IMR-90 (cell line): Measurements from ENCODE around the gene SEMA6A. TPM values are rescaled to one million over a fixed set of nuclear protein-coding genes. Genes with fewer than 3 reads are reported as not detected.

Experiments
- ATAC-seq: fragments of 200-7000 bp; cut with Tn5 transposase; 2 replicates; pipeline ENCODE4 v1.9.1; 2020; ENCODE audit warnings: low read depth, mild to moderate bottlenecking, moderate library complexity
- BruUV-seq: library from RNA; stranded (reverse); fragments of 400-500 nt; replicated peaks from 2 replicates; lab custom pipeline; 2021; lab: Mats Ljungman, UMichigan
- CTCF ChIA-PET: fragments of 300-600 bp; formaldehyde crosslinking; extraction: SDS; loops from one replicate; lab custom pipeline; 2021; ENCODE audit warnings: antibody characterized with exemption; lab: Yijun Ruan, JAX
- POLR2A ChIA-PET: fragments of 300-600 bp; sonication (Branson Sonifier 250); formaldehyde crosslinking; loops from one replicate; lab custom pipeline; 2022; ENCODE audit warnings: antibody characterized with exemption; ENCODE audit not compliant: unreplicated experiment; lab: Charles Lee
- DNase-seq: peaks from one replicate; pipeline ENCODE4 v3.0.0; 2013
- H2AFZ ChIP-seq: replicated peaks from 2 replicates; pipeline ENCODE3; 2013; ENCODE audit warnings: low read length, mild to moderate bottlenecking; ENCODE audit not compliant: poor library complexity
- H2AK5ac ChIP-seq: 2 replicates; pipeline ENCODE4 v1.6.1; 2013; ENCODE audit warnings: low read depth, low read length, inconsistent platforms
- H2AK9ac ChIP-seq: replicated peaks from 2 replicates; pipeline ENCODE3; 2013; ENCODE audit warnings: mild to moderate bottlenecking, low read depth, low read length, moderate library complexity; ENCODE audit not compliant: poor library complexity
- H2BK120ac ChIP-seq: 2 replicates; pipeline ENCODE4 v1.6.1; 2013; ENCODE audit warnings: low read depth, low read length, inconsistent platforms
- H2BK15ac ChIP-seq: 3 replicates; pipeline ENCODE4 v1.6.1; 2013; ENCODE audit warnings: low read depth, low read length, inconsistent platforms
- H2BK20ac ChIP-seq: 2 replicates; pipeline ENCODE4 v1.6.1; 2013; ENCODE audit warnings: low read depth, mild to moderate bottlenecking, inconsistent platforms, low read length, moderate library complexity
- H2BK5ac ChIP-seq: 2 replicates; pipeline ENCODE4 v1.6.1; 2013; ENCODE audit warnings: mild to moderate bottlenecking, low read depth, low read length, inconsistent platforms; ENCODE audit not compliant: poor library complexity, severe bottlenecking
- H3K14ac ChIP-seq: replicated peaks from 2 replicates; pipeline ENCODE4 v1.6.1; 2013; ENCODE audit warnings: low read depth, low read length, inconsistent platforms
- H3K18ac ChIP-seq: 2 replicates; pipeline ENCODE4 v1.6.1; 2013; ENCODE audit warnings: low read depth, low read length, control low read depth
- H3K23ac ChIP-seq: 2 replicates; pipeline ENCODE4 v1.6.1; 2013; ENCODE audit warnings: low read depth, low read length, inconsistent platforms
- H3K27ac ChIP-seq: 2 replicates; pipeline ENCODE4 v1.5.1; 2013; ENCODE audit warnings: mild to moderate bottlenecking, control low read depth, low read length; ENCODE audit not compliant: insufficient read depth
- H3K27me3 ChIP-seq: 2 replicates; pipeline ENCODE4 v1.6.1; 2013; ENCODE audit warnings: low read length; ENCODE audit not compliant: control insufficient read depth, insufficient read depth
- H3K36me3 ChIP-seq: 2 replicates; pipeline ENCODE4 v1.6.1; 2013; ENCODE audit warnings: low read length, mixed read lengths; ENCODE audit not compliant: control insufficient read depth, insufficient read depth
- H3K4ac ChIP-seq: 2 replicates; pipeline ENCODE4 v1.6.1; 2013; ENCODE audit warnings: low read depth, low read length, inconsistent platforms
- H3K4me1 ChIP-seq: 2 replicates; pipeline ENCODE4 v1.6.1; 2013; ENCODE audit warnings: low read length, mixed read lengths; ENCODE audit not compliant: control insufficient read depth, insufficient read depth
- H3K4me2 ChIP-seq: 2 replicates; pipeline ENCODE4 v1.6.1; 2013; ENCODE audit warnings: low read depth, mild to moderate bottlenecking, control low read depth, low read length, moderate library complexity
- H3K4me3 ChIP-seq: 2 replicates; pipeline ENCODE4 v1.5.1; 2013; ENCODE audit warnings: low read depth, mild to moderate bottlenecking, control low read depth, low read length, moderate library complexity; ENCODE audit not compliant: insufficient read depth
- H3K56ac ChIP-seq: 2 replicates; pipeline ENCODE4 v1.6.1; 2013; ENCODE audit warnings: low read length, inconsistent platforms; ENCODE audit not compliant: insufficient read depth; ENCODE audit errors: extremely low read depth
- H3K79me1 ChIP-seq, 2 experiments: 2 replicates each; pipeline ENCODE4 v1.6.1; 2013; ENCODE audit warnings: low read length in 2 of 2, inconsistent platforms in 1 of 2, low read depth in 1 of 2
- H3K9ac ChIP-seq: 2 replicates; pipeline ENCODE4 v1.6.1; 2013; ENCODE audit warnings: low read depth, low read length, control low read depth
- H3K9me1 ChIP-seq: 2 replicates; pipeline ENCODE4 v1.6.1; 2013; ENCODE audit warnings: low read length, inconsistent platforms; ENCODE audit not compliant: insufficient read depth
- H3K9me3 ChIP-seq: 2 replicates; pipeline ENCODE4 v1.6.1; 2013; ENCODE audit warnings: low read length; ENCODE audit not compliant: control insufficient read depth, insufficient read depth
- H4K20me1 ChIP-seq: 2 replicates; pipeline ENCODE4 v1.6.1; 2013; ENCODE audit warnings: low read length, inconsistent platforms; ENCODE audit not compliant: insufficient read depth
- H4K5ac ChIP-seq: 2 replicates; pipeline ENCODE4 v1.6.1; 2013; ENCODE audit warnings: mild to moderate bottlenecking, low read depth, low read length, control low read depth
- H4K8ac ChIP-seq, 2 experiments: 2 replicates each; pipeline ENCODE4 v1.6.1; 2013; ENCODE audit warnings: low read depth in 2 of 2, low read length in 2 of 2, control low read depth in 1 of 2, inconsistent platforms in 1 of 2
- H4K91ac ChIP-seq: 2 replicates; pipeline ENCODE4 v1.6.1; 2013; ENCODE audit warnings: low read depth, low read length, inconsistent platforms; ENCODE audit not compliant: insufficient read depth
- BHLHE40 ChIP-seq: fragments of 150-350 bp; IDR thresholded peaks from 2 replicates; pipeline ENCODE4 v1.6.1; 2016; ENCODE audit warnings: mild to moderate bottlenecking, low read depth, low read length
- CEBPB ChIP-seq: IDR thresholded peaks from 2 replicates; pipeline ENCODE4 v1.6.1; 2012; ENCODE audit warnings: low read depth, low read length, improper control_type of control experiment
- CHD1 ChIP-seq: IDR thresholded peaks from 2 replicates; pipeline ENCODE4 v1.6.1; 2012; ENCODE audit warnings: low read depth, low read length, improper control_type of control experiment
- FOS ChIP-seq: fragments of 150-350 bp; IDR thresholded peaks from 2 replicates; pipeline ENCODE4 v1.6.1; 2016; ENCODE audit warnings: low read depth, low read length
- MAFK ChIP-seq: IDR thresholded peaks from 2 replicates; pipeline ENCODE4 v1.6.1; 2012; ENCODE audit warnings: low read depth, low read length, improper control_type of control experiment
- MAZ ChIP-seq: IDR thresholded peaks from 2 replicates; pipeline ENCODE4 v1.6.1; 2012; ENCODE audit warnings: low read depth, mild to moderate bottlenecking, low read length, improper control_type of control experiment, moderate library complexity, borderline replicate concordance
- MXI1 ChIP-seq: IDR thresholded peaks from 2 replicates; pipeline ENCODE4 v1.6.1; 2012; ENCODE audit warnings: low read depth, mild to moderate bottlenecking, low read length, moderate library complexity, borderline replicate concordance
- NFE2L2 ChIP-seq: fragments of 150-350 bp; IDR thresholded peaks from 2 replicates; pipeline ENCODE4 v1.6.1; 2016; ENCODE audit warnings: low read depth, mild to moderate bottlenecking, low read length
- POLR2A ChIP-seq: IDR thresholded peaks from 2 replicates; pipeline ENCODE4 v1.6.1; 2012; ENCODE audit warnings: mild to moderate bottlenecking, low read depth, low read length
- RAD21 ChIP-seq: IDR thresholded peaks from 2 replicates; pipeline ENCODE4 v1.6.1; 2012; ENCODE audit warnings: low read length, improper control_type of control experiment
- RCOR1 ChIP-seq: IDR thresholded peaks from 2 replicates; pipeline ENCODE4 v1.6.1; 2012; ENCODE audit warnings: mild to moderate bottlenecking, low read length, improper control_type of control experiment; ENCODE audit not compliant: insufficient replicate concordance
- RFX5 ChIP-seq: IDR thresholded peaks from 2 replicates; pipeline ENCODE4 v1.8.0; 2012; ENCODE audit warnings: low read depth, mild to moderate bottlenecking, low read length, moderate library complexity
- SMC3 ChIP-seq: fragments of 150-350 bp; IDR thresholded peaks from 2 replicates; pipeline ENCODE4 v1.6.1; 2016; ENCODE audit warnings: low read depth, mild to moderate bottlenecking, antibody characterized with exemption, low read length, moderate library complexity
- WGBS, 2 experiments: methylation state at CpG; one replicate each; pipeline versions ENCODE4 v1.1.5 to v1.1.7; 2013; ENCODE audit warnings: missing lambda C conversion rate in 2 of 2; ENCODE audit not compliant: insufficient read length in 1 of 2; ENCODE audit errors: extremely low coverage in 2 of 2; 5-methylcytosine and 5-hydroxymethylcytosine counted together
- dilution Hi-C: fragments of 300-500 bp; cut with HindIII; formaldehyde crosslinking; loops from one replicate; pipeline ENCODE4 v1.14.3; 2018; ENCODE audit warnings: low sequenced_read_pairs; ENCODE audit not compliant: unreplicated experiment
- in situ Hi-C: fragments of 300-500 bp; cut with MboI; formaldehyde crosslinking; loops from 3 replicates; pipeline ENCODE4 v1.14.3; 2019; ENCODE audit warnings: low sequenced_read_pairs, inconsistent platforms, mixed read lengths
- intact Hi-C: fragments of 100-400 bp; cut with micrococcal nuclease; formaldehyde crosslinking; loops from 2 replicates; pipeline ENCODE4 v1.10.0; 2022
- polyA plus RNA-seq, 3 experiments: library from polyadenylated mRNA; depleted of rRNA; stranded (reverse); fragments of >200 nt; gene quantifications; 2 replicates each; pipeline ENCODE4 v1.2.3, GENCODE V29; 2012; ENCODE audit warnings: low replicate concordance in 1 of 3
- total RNA-seq: library from RNA; depleted of rRNA; stranded (reverse); fragments of >200 nt; gene quantifications from 2 replicates; pipeline ENCODE4 v1.2.3, GENCODE V29; 2012
- TF ChIP-seq, protein P1 (sequence below): fragments of 150-350 bp; IDR thresholded peaks from 2 replicates; pipeline ENCODE4 v1.6.1; 2017; ENCODE audit warnings: mild to moderate bottlenecking, antibody characterized with exemption, low read length, low read depth
- TF ChIP-seq, protein P2 (sequence below): conservative IDR thresholded peaks from 2 replicates; pipeline ENCODE4 v1.5.1; 2012; ENCODE audit warnings: mild to moderate bottlenecking, low read depth, low read length, improper control_type of control experiment
- TF ChIP-seq, protein P3 (sequence below): fragments of 150-350 bp; IDR thresholded peaks from 2 replicates; pipeline ENCODE4 v1.6.1; 2016; ENCODE audit warnings: low read depth, mild to moderate bottlenecking, low read length, moderate library complexity, borderline replicate concordance

Gene SEMA6A
- total and polyA plus RNA-seq, 2 of the 4 experiments (the other 2 are of a cell fraction) = 0.27 to 0.36 TPM

DNA sequence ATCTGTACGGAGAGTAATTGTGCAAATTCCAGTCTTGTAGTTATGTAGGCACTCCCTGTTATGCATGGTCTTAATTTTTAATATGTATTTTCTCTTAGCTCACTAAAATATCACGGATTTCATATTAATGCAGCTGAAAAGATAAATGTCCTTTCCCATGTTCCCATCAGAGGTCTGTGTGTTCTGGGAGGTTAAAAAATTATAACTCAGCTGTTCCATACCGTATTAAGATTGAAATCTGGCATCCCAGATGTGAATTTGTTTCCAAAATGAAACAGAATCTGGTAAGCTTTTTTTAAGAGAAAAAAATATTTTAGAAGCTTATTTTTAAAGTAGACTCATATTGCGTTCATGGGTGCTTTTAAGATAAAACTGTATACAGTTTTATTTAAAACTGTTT, 44.3 kb downstream of the SEMA6A start:
- no peak overlapping the region for H2AK9ac ChIP-seq
- TF ChIP-seq, protein P1, sequence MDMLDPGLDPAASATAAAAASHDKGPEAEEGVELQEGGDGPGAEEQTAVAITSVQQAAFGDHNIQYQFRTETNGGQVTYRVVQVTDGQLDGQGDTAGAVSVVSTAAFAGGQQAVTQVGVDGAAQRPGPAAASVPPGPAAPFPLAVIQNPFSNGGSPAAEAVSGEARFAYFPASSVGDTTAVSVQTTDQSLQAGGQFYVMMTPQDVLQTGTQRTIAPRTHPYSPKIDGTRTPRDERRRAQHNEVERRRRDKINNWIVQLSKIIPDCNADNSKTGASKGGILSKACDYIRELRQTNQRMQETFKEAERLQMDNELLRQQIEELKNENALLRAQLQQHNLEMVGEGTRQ = no peak
- TF ChIP-seq FOS (no peak), RFX5 (no peak), NFE2L2 (no peak), MXI1 (no peak), BHLHE40 (no peak), MAFK (no peak), RCOR1 (no peak), CEBPB (no peak), CHD1 (no peak), POLR2A (no peak), RAD21 (no peak), MAZ (no peak), SMC3 (no peak)
- TF ChIP-seq, protein P2, sequence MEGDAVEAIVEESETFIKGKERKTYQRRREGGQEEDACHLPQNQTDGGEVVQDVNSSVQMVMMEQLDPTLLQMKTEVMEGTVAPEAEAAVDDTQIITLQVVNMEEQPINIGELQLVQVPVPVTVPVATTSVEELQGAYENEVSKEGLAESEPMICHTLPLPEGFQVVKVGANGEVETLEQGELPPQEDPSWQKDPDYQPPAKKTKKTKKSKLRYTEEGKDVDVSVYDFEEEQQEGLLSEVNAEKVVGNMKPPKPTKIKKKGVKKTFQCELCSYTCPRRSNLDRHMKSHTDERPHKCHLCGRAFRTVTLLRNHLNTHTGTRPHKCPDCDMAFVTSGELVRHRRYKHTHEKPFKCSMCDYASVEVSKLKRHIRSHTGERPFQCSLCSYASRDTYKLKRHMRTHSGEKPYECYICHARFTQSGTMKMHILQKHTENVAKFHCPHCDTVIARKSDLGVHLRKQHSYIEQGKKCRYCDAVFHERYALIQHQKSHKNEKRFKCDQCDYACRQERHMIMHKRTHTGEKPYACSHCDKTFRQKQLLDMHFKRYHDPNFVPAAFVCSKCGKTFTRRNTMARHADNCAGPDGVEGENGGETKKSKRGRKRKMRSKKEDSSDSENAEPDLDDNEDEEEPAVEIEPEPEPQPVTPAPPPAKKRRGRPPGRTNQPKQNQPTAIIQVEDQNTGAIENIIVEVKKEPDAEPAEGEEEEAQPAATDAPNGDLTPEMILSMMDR = no peak
- TF ChIP-seq, protein P3, sequence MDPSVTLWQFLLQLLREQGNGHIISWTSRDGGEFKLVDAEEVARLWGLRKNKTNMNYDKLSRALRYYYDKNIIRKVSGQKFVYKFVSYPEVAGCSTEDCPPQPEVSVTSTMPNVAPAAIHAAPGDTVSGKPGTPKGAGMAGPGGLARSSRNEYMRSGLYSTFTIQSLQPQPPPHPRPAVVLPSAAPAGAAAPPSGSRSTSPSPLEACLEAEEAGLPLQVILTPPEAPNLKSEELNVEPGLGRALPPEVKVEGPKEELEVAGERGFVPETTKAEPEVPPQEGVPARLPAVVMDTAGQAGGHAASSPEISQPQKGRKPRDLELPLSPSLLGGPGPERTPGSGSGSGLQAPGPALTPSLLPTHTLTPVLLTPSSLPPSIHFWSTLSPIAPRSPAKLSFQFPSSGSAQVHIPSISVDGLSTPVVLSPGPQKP = no peak
- H4K5ac ChIP-seq = no peak overlapping the region
- no peak overlapping the region for H3K18ac ChIP-seq
- intact Hi-C loops (no loop called here), in situ Hi-C loops (no loop called here), dilution Hi-C loops (no loop called here)
- H3K9ac ChIP-seq = no peak overlapping the region
- no peak overlapping the region for H4K91ac ChIP-seq
- ChIA-PET POLR2A (no interaction called here), CTCF (no interaction called here)
- no peak overlapping the region for H2BK120ac ChIP-seq
- no peak overlapping the region for H2BK20ac ChIP-seq
- no peak overlapping the region for H3K4ac ChIP-seq
- H3K79me1 ChIP-seq = no peaks in the 10 kb centered on the region
- H3K56ac ChIP-seq = no peak overlapping the region
- H3K9me1 ChIP-seq = no peaks in the 10 kb centered on the region
- H3K4me3 ChIP-seq = no peak overlapping the region
- H2BK15ac ChIP-seq = no peak overlapping the region
- no peaks in the 10 kb centered on the region for H4K20me1 ChIP-seq
- DNase-seq = no peak
- no peak overlapping the region for H2AK5ac ChIP-seq
- no peaks in the 10 kb centered on the region for H3K36me3 ChIP-seq
- H4K8ac ChIP-seq = no peak overlapping the region
- no peaks in the 10 kb centered on the region for H3K4me1 ChIP-seq
- ATAC-seq = no peak
- no peak overlapping the region for H3K4me2 ChIP-seq
- no peak overlapping the region for H3K23ac ChIP-seq
- no peak overlapping the region for H3K27ac ChIP-seq
- H2BK5ac ChIP-seq = no peak overlapping the region
- H2AFZ ChIP-seq = no peak overlapping the region
- H3K27me3 ChIP-seq = no peaks in the 10 kb centered on the region; the same call in 1 of the 2 replicates
- BruUV-seq = no TSS peak
- WGBS, 2 experiments = no CpG with 5 or more reads among the region's 4 CpGs
- H3K9me3 ChIP-seq = no peaks in the 10 kb centered on the region
- H3K14ac ChIP-seq = no peak overlapping the region
